Measurements from ENCODE around the gene ARHGAP26.

Gene ARHGAP26

DNA sequence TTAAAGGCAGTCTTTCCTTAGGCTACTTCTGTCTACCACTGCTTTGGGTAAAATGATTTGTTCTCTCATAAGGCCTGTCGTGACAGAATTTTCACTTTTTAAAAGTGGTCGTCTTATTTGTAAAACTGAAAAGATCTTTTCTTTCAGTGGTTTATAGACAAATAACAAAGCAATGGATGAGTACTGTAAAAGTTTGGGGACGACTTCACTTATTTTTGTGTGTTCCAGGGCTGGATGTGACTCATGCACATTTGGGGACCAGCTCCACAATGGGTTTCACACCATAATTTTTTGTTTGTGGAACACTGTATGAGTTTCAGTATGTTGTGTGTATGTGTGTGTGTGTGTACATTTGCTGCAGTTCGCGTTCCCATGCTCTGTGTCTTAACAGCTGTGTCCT, 53.6 kb downstream of the ARHGAP26 start:
- no peak overlapping the region for H3K4me3 ChIP-seq (ENCODE audit: low read depth, low read length)
- no peak for DNase-seq (ENCODE audit: low read depth)
- TF ChIP-seq, protein P1, sequence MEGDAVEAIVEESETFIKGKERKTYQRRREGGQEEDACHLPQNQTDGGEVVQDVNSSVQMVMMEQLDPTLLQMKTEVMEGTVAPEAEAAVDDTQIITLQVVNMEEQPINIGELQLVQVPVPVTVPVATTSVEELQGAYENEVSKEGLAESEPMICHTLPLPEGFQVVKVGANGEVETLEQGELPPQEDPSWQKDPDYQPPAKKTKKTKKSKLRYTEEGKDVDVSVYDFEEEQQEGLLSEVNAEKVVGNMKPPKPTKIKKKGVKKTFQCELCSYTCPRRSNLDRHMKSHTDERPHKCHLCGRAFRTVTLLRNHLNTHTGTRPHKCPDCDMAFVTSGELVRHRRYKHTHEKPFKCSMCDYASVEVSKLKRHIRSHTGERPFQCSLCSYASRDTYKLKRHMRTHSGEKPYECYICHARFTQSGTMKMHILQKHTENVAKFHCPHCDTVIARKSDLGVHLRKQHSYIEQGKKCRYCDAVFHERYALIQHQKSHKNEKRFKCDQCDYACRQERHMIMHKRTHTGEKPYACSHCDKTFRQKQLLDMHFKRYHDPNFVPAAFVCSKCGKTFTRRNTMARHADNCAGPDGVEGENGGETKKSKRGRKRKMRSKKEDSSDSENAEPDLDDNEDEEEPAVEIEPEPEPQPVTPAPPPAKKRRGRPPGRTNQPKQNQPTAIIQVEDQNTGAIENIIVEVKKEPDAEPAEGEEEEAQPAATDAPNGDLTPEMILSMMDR (IDR thresholded peaks at IDR 0.05; ENCODE audit: low read depth, low read length, missing control alignments) = no peak

DNA sequence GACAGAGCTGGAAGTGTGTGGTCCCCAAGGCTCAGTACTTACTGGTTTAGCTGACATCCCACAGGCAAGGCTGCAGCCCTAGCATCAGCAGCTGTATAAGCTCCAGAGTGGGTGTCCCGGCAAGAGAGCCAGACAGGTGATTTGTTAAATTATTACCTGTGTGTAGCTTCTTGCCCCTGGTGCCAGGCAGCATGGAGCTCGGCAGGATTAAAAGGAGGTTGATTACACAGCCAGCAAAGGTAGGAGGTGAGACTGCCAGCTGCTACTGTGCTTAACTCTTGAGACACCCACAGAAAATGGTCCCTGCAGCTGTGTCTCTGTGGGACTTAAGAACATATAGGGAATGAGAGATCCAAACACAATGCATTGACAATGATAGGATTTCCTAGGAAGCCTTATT, 54.2 kb downstream of the ARHGAP26 start:
- DNase-seq (ENCODE audit: low read depth) = no peak
- no peak overlapping the region for H3K4me3 ChIP-seq (ENCODE audit: low read depth, low read length)

DNA sequence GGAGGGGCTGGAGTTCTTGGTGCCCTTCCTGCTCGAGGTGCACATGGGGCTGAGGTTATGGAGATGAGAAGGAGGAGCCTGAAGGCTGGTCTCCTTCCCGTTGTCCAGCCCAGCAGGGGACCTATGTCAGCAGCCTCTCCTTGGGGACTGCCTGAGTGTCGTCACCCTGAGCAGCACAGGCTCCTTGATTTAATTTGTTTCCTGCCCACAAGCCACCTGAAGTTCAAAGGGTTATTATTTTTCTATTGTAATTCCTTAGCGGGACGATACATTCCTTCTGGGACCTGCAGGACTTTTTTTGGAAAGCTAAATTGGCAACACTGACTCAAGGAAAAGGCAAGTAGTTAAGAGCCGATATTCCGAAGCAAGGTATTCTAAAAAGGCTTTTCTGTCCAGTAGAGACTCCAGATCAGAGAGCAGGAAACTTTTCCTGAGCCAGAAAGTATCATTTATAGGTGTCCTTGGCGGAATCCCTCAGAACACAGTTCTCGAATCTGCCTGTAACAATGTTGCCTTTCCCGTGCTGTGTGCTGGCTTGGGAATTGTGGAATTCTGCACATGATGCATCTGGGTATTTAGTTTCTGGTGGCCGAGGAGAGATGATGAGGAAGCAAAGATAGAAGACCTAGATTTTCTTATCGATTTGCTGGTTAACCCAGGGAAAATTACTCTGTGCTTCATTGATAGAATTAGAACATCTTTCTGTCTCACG, 55.4 kb downstream of the ARHGAP26 start:
- TF ChIP-seq, protein P1 (IDR thresholded peaks at IDR 0.05; ENCODE audit: low read depth, low read length, missing control alignments) = no peak
- no peak for DNase-seq (ENCODE audit: low read depth)
- no peak overlapping the region for H3K4me3 ChIP-seq (ENCODE audit: low read depth, low read length)

More for the DNA sequence above, 54.2 kb downstream of the ARHGAP26 start:
- TF ChIP-seq, protein P1 (IDR thresholded peaks at IDR 0.05; ENCODE audit: low read depth, low read length, missing control alignments) = no peak

DNA sequence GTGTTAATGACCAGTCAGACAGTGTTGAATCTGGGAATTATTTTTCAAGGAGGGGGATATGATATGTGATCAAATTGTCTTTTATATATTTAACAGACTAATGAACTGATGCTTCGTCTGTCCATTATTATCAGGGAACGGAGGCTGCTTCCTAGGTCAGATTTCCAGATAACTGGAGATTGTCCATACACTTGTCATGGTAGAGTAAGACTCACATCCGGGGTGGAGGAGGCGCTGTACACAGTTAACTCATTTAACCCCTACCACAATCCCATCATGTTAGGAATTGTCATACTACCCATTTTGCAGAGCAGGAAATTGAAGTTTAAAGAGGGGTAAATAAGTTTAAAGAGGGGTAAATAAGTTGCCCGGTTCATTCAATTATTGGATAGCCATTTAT, 55.9 kb downstream of the ARHGAP26 start:
- TF ChIP-seq, protein P1 (IDR thresholded peaks at IDR 0.05; ENCODE audit: low read depth, low read length, missing control alignments) = no peak
- no peak for DNase-seq (ENCODE audit: low read depth)
- no peak overlapping the region for H3K4me3 ChIP-seq (ENCODE audit: low read depth, low read length)

DNA sequence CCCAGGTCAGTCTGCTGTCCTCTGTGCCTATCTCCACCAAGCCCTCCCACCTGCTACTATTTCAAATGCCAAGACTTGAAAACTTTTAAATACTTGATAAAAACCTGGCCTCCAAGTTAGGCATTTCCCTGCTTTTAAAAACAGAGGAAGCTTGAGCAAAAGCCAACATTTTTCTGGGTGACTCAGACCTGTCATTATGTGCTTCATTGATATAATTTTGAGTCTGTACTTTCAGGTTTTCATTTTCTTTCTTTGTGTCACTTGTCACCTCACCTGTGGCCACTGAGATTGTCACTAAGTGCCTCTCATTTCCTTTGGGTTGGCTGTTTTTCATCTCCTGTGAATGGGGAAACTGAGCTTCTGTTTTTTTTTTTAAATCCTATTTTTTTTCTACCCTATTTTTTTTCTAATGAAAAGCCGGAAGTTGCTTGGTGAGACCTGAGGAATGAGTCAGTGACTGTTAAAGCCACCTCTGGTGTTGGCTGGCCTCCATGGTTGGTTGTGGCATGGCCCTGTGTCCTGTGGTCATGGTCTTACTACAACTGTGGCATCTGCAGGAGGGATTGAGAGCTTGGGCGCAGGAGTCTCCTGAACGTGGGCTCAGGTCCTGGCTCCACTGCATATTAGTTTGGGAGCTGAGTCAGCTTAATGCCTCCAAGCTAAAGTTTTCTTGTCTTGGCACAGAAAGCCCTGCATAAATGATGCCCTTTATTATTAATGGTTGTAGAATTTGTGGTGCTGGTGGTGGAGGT, 56.7 kb downstream of the ARHGAP26 start:
- DNase-seq (ENCODE audit: low read depth) = no peak
- H3K4me3 ChIP-seq (ENCODE audit: low read depth, low read length) = no peak overlapping the region
- TF ChIP-seq, protein P1 (IDR thresholded peaks at IDR 0.05; ENCODE audit: low read depth, low read length, missing control alignments) = no peak

DNA sequence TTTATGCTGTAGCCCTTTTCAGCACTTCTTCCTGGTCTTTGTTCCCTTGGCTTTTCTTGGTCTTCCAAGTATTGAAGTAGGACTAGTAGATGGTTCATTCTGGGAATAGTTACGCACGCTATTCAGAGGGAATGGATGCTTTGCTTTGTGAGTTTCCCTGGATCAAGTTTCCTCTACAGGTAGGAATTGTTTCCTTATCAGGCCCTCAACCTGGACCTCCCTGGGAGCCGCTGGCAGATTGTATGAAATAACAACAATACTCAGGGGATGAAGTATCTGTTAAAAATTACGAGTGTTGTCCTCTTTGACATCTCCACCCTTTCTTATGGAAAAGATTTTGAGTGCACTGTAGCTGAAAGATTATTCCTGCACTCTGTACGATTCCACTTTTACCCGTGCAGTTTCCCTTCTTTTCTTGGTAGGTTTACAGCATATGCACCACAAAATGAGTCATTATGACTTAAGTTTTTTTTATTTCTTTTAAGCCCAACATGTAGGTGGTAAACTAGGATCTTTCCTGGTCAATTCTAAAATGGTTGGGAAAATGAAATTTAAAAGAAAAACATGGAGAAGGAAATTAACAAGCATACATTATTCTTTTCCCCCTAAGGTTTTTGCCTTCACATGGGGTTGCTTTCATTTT, 57.9 kb downstream of the ARHGAP26 start:
- TF ChIP-seq, protein P1 (IDR thresholded peaks at IDR 0.05; ENCODE audit: low read depth, low read length, missing control alignments) = no peak
- DNase-seq (ENCODE audit: low read depth) = no peak

More for the DNA sequence above, 57.9 kb downstream of the ARHGAP26 start:
- no peak overlapping the region for H3K4me3 ChIP-seq (ENCODE audit: low read depth, low read length)
